H54 (cell line): ENCODE measurements around the gene ARL6.

ENCODE experiments used
- DNase-seq: peaks from one replicate; pipeline ENCODE4 v3.0.0; 2011; ENCODE audit warnings: low spot score, mixed read lengths; ENCODE audit not compliant: insufficient read length
- FAIRE-seq: peaks from 3 replicates; lab custom pipeline; 2011; peaks lifted over from hg19 to GRCh38; lab: Jason Lieb, UNC
- POLR2A ChIP-seq: IDR thresholded peaks from 2 replicates; pipeline ENCODE4 v1.6.1; 2011; ENCODE audit warnings: low read depth, mild to moderate bottlenecking, low read length

ARL6 gene

DNA sequence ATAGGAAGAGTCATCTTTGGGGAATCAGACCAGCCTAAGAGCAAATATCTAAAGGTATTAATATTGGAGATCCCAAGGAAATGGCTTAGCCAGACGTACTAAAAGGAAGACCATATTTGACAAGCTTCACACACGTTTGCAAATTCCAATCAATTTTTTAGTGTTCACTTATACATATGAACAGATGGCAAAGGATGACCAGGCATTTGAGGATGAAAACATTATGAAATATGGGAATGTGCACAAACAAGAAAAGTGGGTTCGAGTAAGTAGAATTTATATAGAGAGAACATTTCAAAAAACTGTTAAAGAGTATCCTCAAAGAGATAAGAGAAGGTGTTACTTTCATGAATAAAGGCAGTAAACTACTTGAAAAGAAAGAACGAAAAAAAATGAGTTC, 31.4 kb downstream of the ARL6 start:
- no peak for DNase-seq
- no peak for TF ChIP-seq POLR2A
- no peak for FAIRE-seq

DNA sequence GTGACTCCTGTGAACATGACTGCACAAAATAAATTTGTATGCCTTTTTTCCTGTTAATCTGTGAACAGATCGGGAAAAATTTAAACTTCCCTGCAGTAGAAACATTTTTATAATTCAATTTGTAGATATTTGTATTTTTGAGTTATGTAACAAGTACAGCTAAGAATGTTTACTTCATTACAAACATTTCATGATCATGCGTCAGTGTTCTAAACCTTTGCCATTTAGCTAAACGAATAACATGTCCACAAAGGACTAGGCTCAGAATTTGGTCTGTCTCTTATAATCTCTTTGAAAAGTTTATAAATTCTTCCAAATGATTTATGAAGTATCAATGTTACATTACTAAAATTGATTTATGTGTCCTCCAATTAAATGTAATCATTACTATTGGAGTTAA, 39.9 kb downstream of the ARL6 start:
- no peak for TF ChIP-seq POLR2A
- no peak for FAIRE-seq

DNA sequence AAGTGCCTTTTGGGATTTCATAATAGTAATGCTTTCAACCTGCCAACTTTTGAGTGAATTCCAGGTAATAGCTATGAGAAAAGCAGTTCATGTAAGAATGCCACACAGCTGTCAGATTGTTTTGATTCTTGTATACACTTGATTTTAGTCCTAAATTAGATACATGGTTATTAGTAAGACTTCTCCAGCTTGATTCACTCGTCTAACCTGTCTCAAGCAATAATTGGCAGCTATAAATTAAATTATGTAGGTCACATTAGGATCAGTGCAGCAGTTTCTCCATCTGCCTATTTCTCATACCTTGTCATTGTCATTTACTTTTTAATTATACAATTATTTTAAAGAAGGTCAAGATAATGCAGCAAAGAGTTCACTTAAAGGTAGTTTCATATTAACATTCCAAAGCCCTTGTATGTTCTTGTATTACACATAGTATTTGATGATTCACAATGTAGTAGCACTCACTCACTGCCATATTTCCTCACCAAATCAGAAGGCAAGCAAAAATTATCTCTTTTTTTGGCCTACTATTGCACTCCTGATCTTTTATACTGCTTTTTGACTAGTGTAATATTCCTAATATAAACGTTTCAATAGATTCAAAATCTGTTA, 46.3 kb downstream of the ARL6 start:
- TF ChIP-seq POLR2A, result no peak
- peak; percentile 78 for FAIRE-seq
- no peak for DNase-seq

More for the DNA sequence above, 39.9 kb downstream of the ARL6 start:
- no peak for DNase-seq

DNA sequence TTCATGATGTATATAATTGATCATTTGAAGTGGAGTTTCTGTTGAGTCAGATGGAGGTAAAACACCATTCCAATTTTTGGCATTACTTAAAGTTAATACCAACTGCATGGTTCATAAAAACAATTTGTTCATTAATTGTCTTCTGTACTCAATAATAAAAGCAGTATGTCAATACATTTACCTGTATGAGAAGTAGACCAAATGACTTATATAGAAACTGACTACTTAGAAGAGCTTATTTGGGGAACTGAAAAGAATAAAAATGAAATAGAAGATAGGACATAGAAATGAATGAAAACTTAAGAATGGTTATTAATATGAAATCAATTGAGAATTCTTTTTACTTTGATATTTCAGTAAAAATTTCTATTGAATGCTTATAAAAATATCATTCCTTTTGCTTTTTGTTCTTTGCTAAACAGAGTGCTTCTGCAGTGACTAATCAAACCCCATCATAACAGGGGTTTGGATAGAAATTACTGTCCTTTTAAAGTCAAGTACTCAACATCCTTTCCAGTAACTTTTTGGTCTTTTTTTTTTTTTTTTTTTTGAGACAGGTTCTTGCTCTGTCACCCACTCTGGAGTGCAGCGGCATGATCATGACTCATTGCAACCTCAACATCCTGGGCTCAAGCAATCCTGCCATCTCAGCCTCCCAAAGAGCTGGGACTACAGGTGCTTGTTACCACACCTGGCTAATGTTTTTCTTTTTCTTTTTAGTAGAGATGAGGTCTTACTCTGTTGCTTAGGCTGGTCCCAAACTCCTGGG, 50.8 kb downstream of the ARL6 start:
- DNase-seq (no peak), FAIRE-seq (no peak)
- no peak for TF ChIP-seq POLR2A

DNA sequence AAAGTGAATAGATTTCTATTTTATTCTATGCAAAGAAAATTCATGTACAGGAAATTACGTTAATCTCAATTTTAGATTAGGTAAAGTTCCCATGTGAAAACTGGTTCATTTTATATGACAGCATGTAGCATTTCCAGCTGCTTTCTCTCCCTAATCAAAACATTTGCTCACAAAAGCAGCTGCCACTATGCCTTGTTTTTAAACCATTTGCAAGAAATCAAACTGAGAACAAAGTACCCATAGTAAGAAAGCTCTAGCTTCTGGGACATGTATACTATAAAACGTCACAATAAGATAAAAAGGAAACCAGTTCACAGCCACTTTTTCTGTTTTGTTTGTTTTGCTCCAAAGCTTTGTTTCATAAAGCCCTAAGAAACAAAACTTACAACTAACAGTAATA, 52.3 kb downstream of the ARL6 start:
- FAIRE-seq (no peak), DNase-seq (no peak)
- TF ChIP-seq POLR2A, result no peak

DNA sequence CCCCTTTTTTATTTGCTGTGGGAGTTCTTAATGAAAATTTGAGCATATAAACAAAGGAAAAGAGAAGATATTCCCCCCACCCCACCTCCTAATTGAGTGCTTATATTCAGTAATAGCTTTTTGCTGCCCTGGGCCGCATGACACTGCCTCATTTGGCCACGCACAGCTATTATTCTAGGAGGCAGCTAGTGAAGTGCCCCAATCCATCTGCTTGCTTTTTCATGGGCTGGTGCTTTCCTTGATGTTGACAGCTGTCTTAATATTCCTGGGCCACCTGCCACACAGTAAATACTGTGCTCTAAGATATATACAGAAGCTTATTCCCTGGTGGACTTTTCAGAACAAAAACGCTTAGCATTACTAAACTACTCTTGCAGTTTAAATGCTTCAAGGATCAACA, 53.4 kb downstream of the ARL6 start:
- DNase-seq (no peak), FAIRE-seq (no peak)
- no peak for TF ChIP-seq POLR2A

DNA sequence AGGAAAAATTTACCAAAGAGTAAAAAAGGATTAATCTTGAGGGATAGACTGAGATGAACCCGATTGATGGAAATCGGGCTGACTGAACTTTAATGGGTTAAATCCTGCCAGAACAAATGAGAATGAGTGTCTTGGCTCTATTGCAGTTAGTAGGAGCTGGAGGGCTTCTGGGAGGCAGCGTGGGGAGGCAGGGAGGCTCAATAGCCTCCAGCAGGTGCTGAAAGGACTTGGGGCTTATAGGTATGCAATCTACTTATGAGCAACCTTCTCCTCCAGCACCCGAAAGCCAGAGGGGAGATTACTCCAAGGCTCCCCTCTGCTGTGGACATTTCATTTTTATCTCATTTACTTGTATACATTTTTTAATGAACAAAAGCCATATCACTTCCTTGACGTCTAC, 56.2 kb downstream of the ARL6 start:
- no peak for DNase-seq
- FAIRE-seq, result no peak
- TF ChIP-seq POLR2A, result no peak

DNA sequence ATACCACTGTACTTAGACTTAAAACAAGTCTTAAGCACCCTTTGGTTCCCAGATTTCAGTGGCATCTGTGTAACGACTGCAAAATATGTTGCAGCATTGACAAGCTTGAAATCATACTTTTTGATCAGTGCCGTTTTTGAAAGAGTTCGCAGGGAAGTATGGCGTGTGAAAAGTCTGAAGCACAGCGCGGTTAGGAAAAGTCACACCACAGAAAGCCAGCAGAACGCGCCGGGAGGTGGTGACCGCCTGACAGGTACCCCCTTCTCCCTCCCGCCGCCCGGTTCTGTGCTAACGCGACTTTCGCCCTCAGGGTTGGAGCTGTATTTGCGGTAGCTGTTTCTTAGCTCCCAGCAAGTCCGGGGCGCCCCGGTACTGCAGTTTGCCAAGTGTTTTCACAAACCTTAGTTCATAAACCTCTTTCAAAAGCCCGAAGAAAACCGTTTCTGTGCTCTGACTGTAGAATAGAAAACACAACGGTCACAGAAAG, 56.8 kb downstream of the ARL6 start:
- no peak for DNase-seq
- FAIRE-seq, result peak; percentile 11
- no peak for TF ChIP-seq POLR2A

DNA sequence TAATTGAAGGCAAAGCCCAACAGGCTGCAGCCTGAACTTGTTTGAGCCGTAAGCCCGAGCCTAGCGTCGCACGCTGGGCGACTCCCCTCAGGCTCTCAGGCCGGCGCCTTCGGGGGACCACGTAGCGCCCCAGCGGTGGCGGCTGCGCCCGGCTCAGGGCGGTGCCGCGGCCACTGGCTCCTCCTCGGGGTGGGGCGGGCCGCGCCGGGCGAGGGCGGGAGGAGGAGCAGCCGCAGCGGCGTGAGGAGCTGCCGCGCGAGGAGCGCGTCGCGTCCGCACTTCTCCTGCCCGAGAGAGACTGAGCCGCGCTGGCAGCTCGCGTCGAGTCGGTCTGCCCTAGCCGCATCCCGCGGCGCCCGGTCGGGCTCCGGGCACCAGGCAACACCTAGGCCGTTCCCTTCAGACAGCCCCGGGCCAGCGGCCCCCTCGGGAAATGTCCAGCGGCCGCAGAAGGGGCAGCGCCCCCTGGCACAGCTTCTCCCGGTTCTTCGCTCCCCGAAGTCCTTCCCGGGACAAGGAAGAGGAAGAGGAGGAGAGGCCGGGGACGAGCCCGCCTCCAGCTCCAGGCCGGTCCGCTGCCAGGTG, 57.3 kb downstream of the ARL6 start, which contains the start of gene CRYBG3:
Gene CRYBG3, plus strand, starts transcription at position 238 of the 585 bp plus-strand sequence. Its CDS starts 196 bp downstream, at position 434.
- peak; percentile 99 for TF ChIP-seq POLR2A
- FAIRE-seq (peak; percentile 11), DNase-seq (peak; percentile 76)

DNA sequence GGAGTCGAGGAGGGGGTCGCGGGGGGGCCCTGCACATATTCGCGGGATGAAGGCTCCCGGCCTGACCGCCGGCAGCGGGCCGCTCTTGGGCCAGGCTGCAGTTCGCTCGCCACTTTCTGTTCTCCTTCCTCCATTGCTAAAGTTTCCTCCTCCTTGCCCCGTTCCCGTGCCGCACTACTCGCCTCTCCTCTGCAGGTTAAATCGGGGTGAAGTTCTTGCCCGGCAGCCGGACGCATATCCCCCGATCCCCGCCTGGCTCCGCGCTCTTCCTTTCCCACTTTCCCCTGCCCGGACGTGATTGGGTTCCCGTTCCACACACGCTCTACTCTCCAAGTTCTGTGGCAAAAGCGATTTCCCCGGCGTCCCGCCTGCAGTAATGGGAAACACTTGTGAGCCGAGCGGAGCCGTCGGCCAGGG, 57.8 kb downstream of the ARL6 start:
- DNase-seq (peak; percentile 28), FAIRE-seq (no peak)
- no peak for TF ChIP-seq POLR2A

DNA sequence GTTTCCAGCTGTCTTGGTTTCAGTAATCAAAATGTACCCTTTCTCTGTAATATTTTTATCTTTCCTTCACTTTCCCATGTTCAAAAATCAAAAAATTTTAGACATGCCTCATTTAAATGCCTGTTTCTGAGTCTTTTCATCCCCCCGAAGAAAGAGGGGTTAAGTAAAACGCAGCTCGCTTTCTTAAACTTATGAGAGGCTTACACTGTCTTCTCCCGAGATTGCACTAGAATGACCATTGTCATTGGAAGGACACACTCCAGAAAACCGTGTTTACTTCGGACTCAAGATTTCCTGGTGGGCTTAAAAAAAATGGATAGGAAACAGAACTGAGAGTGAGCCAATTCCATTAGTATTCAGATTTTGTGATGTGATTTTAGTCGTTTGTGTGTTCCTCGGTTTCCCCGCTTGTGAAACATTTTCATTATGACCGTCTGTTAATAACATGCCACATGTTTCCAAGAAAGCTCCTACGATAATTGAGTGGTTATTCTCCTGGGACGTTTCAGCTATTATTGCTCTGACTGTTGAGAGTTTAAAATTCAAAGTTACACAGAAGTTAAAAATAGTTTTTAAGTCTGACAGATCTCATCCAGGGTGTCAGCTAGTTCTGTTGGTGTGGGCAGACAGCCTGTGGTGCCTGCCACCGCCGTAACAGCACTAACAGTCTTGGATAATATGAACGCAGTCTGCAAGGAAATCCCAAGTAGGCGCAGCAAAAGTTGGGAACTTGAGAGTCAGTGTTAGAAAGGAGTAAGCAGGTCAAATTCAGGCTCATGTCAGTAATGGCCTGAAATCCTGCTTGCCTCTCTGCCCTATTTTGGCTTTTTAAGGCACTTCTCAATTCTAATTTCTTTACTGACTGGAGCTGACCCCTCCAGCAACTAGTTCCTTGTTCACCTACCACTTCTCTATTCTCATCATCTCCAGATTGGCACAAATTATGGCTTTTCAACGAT, 58.8 kb downstream of the ARL6 start:
- TF ChIP-seq POLR2A, result no peak
- DNase-seq (no peak), FAIRE-seq (no peak)

DNA sequence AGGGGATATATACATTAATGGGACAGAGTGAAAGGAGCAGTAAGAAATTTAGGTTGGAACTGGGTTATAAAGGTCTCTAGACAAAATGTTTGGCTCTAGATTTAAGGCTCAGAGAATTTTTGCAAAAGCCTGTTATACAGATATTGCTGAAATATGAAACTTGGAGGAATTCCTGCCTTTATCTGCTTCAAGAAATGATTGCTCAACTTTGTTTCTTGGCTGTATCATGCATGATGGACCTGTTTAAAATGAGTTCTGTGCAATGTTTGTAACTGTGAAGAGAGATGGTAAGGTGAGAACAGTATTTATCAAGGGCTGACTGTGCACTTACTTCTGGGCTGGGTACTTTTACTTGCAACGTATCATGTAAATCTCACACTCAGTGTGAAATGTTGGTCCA, 60.5 kb downstream of the ARL6 start:
- no peak for FAIRE-seq
- TF ChIP-seq POLR2A, result no peak
- DNase-seq, result no peak

DNA sequence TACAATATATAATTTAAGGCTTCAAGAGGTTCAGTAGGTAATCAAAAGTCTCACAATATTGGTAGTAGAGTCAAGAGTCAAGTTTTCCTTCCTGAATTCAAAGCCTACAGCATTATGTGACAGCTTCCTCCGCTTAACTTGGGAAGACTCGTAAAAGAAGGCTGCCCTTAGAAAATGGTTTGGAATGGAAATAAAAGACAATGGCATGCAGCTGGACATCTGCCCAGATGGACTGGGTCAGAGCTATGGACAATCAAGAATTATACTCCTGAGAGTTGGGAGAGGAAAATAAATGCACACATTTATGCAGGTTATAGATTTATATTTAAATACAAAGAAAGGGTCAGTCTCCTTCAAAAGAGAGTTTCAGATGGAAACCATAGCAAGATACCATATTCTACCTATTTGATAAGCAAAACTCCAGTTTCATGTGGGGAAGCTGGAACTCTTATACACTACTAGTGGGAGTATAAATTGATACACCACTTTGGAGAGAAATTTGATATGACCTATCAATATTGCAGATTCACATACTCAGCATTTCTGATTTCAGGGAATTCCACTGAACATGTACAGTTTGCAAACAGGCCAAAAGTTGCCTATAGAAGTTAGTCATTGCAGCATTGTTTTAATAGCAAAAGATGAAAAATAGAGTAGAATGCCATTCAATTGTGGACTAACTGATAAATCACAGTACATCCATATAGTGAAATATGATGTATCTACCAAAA, 63.3 kb downstream of the ARL6 start:
- no peak for TF ChIP-seq POLR2A
- no peak for DNase-seq
- no peak for FAIRE-seq
